ENCODE data around the gene KCNAB1. TPM values are rescaled to one million over a fixed set of nuclear protein-coding genes. Genes with fewer than 3 reads are reported as not detected.

Gene KCNAB1
- polyA plus RNA-seq, 2 donors = 0.61 to 1.3 TPM

- H3K9me3 ChIP-seq (ENCODE audit: control insufficient read depth in 2 of 2, insufficient read depth in 1 of 2, low read depth in 1 of 2, low read length in 1 of 2) = no peaks in the 10 kb centered on the region
- no peaks in the 10 kb centered on the region for H3K36me3 ChIP-seq (ENCODE audit: control insufficient read depth in 2 of 2, insufficient read depth in 2 of 2, low read length in 1 of 2)
- WGBS, 2 donors = 70 to 73% methylated on average over 5 of the region's 5 CpGs
- H3K27me3 ChIP-seq (ENCODE audit: control insufficient read depth in 1 of 2, insufficient read depth in 2 of 2, low read length in 2 of 2) = no peaks in the 10 kb centered on the region
- H3K4me1 ChIP-seq (ENCODE audit: control insufficient read depth in 2 of 2, insufficient read depth in 2 of 2, low read length in 1 of 2) = no peaks in the 10 kb centered on the region
- no peak overlapping the region for H3K4me3 ChIP-seq (ENCODE audit: low read depth in 1 of 2, low read length in 2 of 2)
- no peak overlapping the region for H3K27ac ChIP-seq (ENCODE audit: low read depth in 2 of 2, low read length in 1 of 2)
Observed at GRCh38 chr3:156171281-156172267, 51.2 kb downstream of the KCNAB1 start.

GRCh38 chr3:156172536-156172935 is 52.2 kb downstream of the KCNAB1 start:
- Histone ChIP-seq H3K9me3 (ENCODE audit: control insufficient read depth in 2 of 2, insufficient read depth in 1 of 2, low read depth in 1 of 2, low read length in 1 of 2) (no peaks in the 10 kb centered on the region), H3K27ac (ENCODE audit: low read depth in 2 of 2, low read length in 1 of 2) (no peak overlapping the region), H3K4me1 (ENCODE audit: control insufficient read depth in 2 of 2, insufficient read depth in 2 of 2, low read length in 1 of 2) (no peaks in the 10 kb centered on the region), H3K27me3 (ENCODE audit: control insufficient read depth in 1 of 2, insufficient read depth in 2 of 2, low read length in 2 of 2) (no peaks in the 10 kb centered on the region), H3K4me3 (ENCODE audit: low read depth in 1 of 2, low read length in 2 of 2) (no peak overlapping the region), H3K36me3 (ENCODE audit: control insufficient read depth in 2 of 2, insufficient read depth in 2 of 2, low read length in 1 of 2) (no peaks in the 10 kb centered on the region)
- 88 to 89% methylated on average over 5 of the region's 5 CpGs for WGBS, 2 donors

GRCh38 chr3:156174229-156174847 is 54.0 kb downstream of the KCNAB1 start:
- no peaks in the 10 kb centered on the region for H3K27me3 ChIP-seq (ENCODE audit: control insufficient read depth in 1 of 2, insufficient read depth in 2 of 2, low read length in 2 of 2)
- H3K27ac ChIP-seq (ENCODE audit: low read depth in 2 of 2, low read length in 1 of 2) = no peak overlapping the region
- H3K9me3 ChIP-seq (ENCODE audit: control insufficient read depth in 2 of 2, insufficient read depth in 1 of 2, low read depth in 1 of 2, low read length in 1 of 2) = no peaks in the 10 kb centered on the region
- whole genome bisulfite sequencing, 2 donors = 81 to 87% methylated on average over 4 of the region's 4 CpGs
- H3K36me3 ChIP-seq (ENCODE audit: control insufficient read depth in 2 of 2, insufficient read depth in 2 of 2, low read length in 1 of 2) = no peaks in the 10 kb centered on the region
- no peak overlapping the region for H3K4me3 ChIP-seq (ENCODE audit: low read depth in 1 of 2, low read length in 2 of 2)
- H3K4me1 ChIP-seq (ENCODE audit: control insufficient read depth in 2 of 2, insufficient read depth in 2 of 2, low read length in 1 of 2) = no peaks in the 10 kb centered on the region

- 81 to 82% methylated on average over 7 of the region's 7 CpGs for WGBS, 2 donors
- Histone ChIP-seq H3K9me3 (ENCODE audit: control insufficient read depth in 2 of 2, insufficient read depth in 1 of 2, low read depth in 1 of 2, low read length in 1 of 2) (no peaks in the 10 kb centered on the region), H3K36me3 (ENCODE audit: control insufficient read depth in 2 of 2, insufficient read depth in 2 of 2, low read length in 1 of 2) (no peaks in the 10 kb centered on the region), H3K27ac (ENCODE audit: low read depth in 2 of 2, low read length in 1 of 2) (no peak overlapping the region), H3K4me3 (ENCODE audit: low read depth in 1 of 2, low read length in 2 of 2) (no peak overlapping the region), H3K4me1 (ENCODE audit: control insufficient read depth in 2 of 2, insufficient read depth in 2 of 2, low read length in 1 of 2) (no peaks in the 10 kb centered on the region), H3K27me3 (ENCODE audit: control insufficient read depth in 1 of 2, insufficient read depth in 2 of 2, low read length in 2 of 2) (no peaks in the 10 kb centered on the region)
Observed at GRCh38 chr3:156175570-156175969, 55.2 kb downstream of the KCNAB1 start.

DNA sequence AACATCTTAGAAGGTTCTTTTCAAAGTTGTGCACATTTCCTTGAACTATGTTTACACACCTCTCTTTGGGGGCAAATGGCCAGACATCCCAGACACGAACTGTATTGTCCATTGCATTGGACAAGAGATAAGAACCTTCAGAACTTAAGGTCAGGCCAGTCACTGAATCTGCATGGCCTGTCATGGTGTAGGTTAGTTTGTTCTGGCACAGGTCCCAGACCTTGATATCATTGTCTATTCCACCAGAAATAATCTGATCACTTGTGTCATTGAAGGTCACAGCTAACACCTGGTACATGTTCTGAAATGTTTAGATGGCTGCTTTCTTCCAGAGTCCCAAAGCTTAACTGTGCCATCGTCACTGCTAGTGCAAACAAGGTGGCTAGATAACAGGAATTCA is 55.7 kb downstream of the KCNAB1 start:
- H3K36me3 ChIP-seq (ENCODE audit: control insufficient read depth in 2 of 2, insufficient read depth in 2 of 2, low read length in 1 of 2) = no peaks in the 10 kb centered on the region
- 35 to 54% methylated on average over 2 of the region's 2 CpGs for WGBS, 2 donors
- no peaks in the 10 kb centered on the region for H3K4me1 ChIP-seq (ENCODE audit: control insufficient read depth in 2 of 2, insufficient read depth in 2 of 2, low read length in 1 of 2)
- no peak overlapping the region for H3K27ac ChIP-seq (ENCODE audit: low read depth in 2 of 2, low read length in 1 of 2)
- no peaks in the 10 kb centered on the region for H3K27me3 ChIP-seq (ENCODE audit: control insufficient read depth in 1 of 2, insufficient read depth in 2 of 2, low read length in 2 of 2)
- no peak overlapping the region for H3K4me3 ChIP-seq (ENCODE audit: low read depth in 1 of 2, low read length in 2 of 2)
- H3K9me3 ChIP-seq (ENCODE audit: control insufficient read depth in 2 of 2, insufficient read depth in 1 of 2, low read depth in 1 of 2, low read length in 1 of 2) = no peaks in the 10 kb centered on the region

- Histone ChIP-seq H3K9me3 (ENCODE audit: control insufficient read depth in 2 of 2, insufficient read depth in 1 of 2, low read depth in 1 of 2, low read length in 1 of 2) (no peaks in the 10 kb centered on the region), H3K36me3 (ENCODE audit: control insufficient read depth in 2 of 2, insufficient read depth in 2 of 2, low read length in 1 of 2) (no peaks in the 10 kb centered on the region), H3K27me3 (ENCODE audit: control insufficient read depth in 1 of 2, insufficient read depth in 2 of 2, low read length in 2 of 2) (no peaks in the 10 kb centered on the region), H3K27ac (ENCODE audit: low read depth in 2 of 2, low read length in 1 of 2) (no peak overlapping the region), H3K4me3 (ENCODE audit: low read depth in 1 of 2, low read length in 2 of 2) (no peak overlapping the region), H3K4me1 (ENCODE audit: control insufficient read depth in 2 of 2, insufficient read depth in 2 of 2, low read length in 1 of 2) (no peaks in the 10 kb centered on the region)
- WGBS, 2 donors = 94 to 96% methylated on average over 17 of the region's 17 CpGs
Observed at GRCh38 chr3:156176629-156177210, 56.3 kb downstream of the KCNAB1 start.

- H3K36me3 ChIP-seq (ENCODE audit: control insufficient read depth in 2 of 2, insufficient read depth in 2 of 2, low read length in 1 of 2) = no peaks in the 10 kb centered on the region
- H3K27me3 ChIP-seq (ENCODE audit: control insufficient read depth in 1 of 2, insufficient read depth in 2 of 2, low read length in 2 of 2) = no peaks in the 10 kb centered on the region
- H3K4me1 ChIP-seq (ENCODE audit: control insufficient read depth in 2 of 2, insufficient read depth in 2 of 2, low read length in 1 of 2) = no peaks in the 10 kb centered on the region
- no peak overlapping the region for H3K27ac ChIP-seq (ENCODE audit: low read depth in 2 of 2, low read length in 1 of 2)
- H3K9me3 ChIP-seq (ENCODE audit: control insufficient read depth in 2 of 2, insufficient read depth in 1 of 2, low read depth in 1 of 2, low read length in 1 of 2) = no peaks in the 10 kb centered on the region
- no peak overlapping the region for H3K4me3 ChIP-seq (ENCODE audit: low read depth in 1 of 2, low read length in 2 of 2)
Observed at GRCh38 chr3:156180077-156180476, 59.7 kb downstream of the KCNAB1 start.

GRCh38 chr3:156181509-156181908 is 61.1 kb downstream of the KCNAB1 start:
- Histone ChIP-seq H3K27me3 (ENCODE audit: control insufficient read depth in 1 of 2, insufficient read depth in 2 of 2, low read length in 2 of 2) (no peaks in the 10 kb centered on the region), H3K9me3 (ENCODE audit: control insufficient read depth in 2 of 2, insufficient read depth in 1 of 2, low read depth in 1 of 2, low read length in 1 of 2) (no peaks in the 10 kb centered on the region), H3K4me1 (ENCODE audit: control insufficient read depth in 2 of 2, insufficient read depth in 2 of 2, low read length in 1 of 2) (no peaks in the 10 kb centered on the region), H3K27ac (ENCODE audit: low read depth in 2 of 2, low read length in 1 of 2) (no peak overlapping the region), H3K36me3 (ENCODE audit: control insufficient read depth in 2 of 2, insufficient read depth in 2 of 2, low read length in 1 of 2) (no peaks in the 10 kb centered on the region), H3K4me3 (ENCODE audit: low read depth in 1 of 2, low read length in 2 of 2) (no peak overlapping the region)
- WGBS, 2 donors = 63 to 68% methylated on average over 2 of the region's 2 CpGs

DNA sequence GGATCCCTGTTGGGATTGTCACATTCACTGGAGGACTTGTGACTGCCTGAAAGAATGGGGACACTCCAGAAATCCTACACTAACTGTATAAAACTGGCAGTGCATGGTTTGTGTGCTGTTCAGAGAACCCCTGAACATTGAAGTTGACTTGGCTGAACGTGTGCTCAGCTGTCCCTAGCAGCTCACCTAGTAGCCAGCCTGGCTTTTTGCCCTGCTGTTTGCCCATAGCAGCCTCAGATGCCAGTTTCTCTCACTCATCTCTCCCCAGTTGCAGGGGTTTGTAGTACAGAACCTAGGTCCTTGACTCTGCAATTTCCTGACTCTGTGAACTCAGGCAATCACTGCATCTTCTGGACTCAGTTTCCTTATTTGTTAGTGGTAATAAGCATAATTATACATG is 63.0 kb downstream of the KCNAB1 start:
- 40 to 44% methylated on average over 1 of the region's 1 CpG for WGBS, 2 donors

More for the DNA sequence above, 63.0 kb downstream of the KCNAB1 start:
- no peak overlapping the region for H3K4me3 ChIP-seq (ENCODE audit: low read depth in 1 of 2, low read length in 2 of 2)
- H3K9me3 ChIP-seq (ENCODE audit: control insufficient read depth in 2 of 2, insufficient read depth in 1 of 2, low read depth in 1 of 2, low read length in 1 of 2) = no peaks in the 10 kb centered on the region
- no peaks in the 10 kb centered on the region for H3K27me3 ChIP-seq (ENCODE audit: control insufficient read depth in 1 of 2, insufficient read depth in 2 of 2, low read length in 2 of 2)
- no peaks in the 10 kb centered on the region for H3K36me3 ChIP-seq (ENCODE audit: control insufficient read depth in 2 of 2, insufficient read depth in 2 of 2, low read length in 1 of 2)
- H3K4me1 ChIP-seq (ENCODE audit: control insufficient read depth in 2 of 2, insufficient read depth in 2 of 2, low read length in 1 of 2) = no peaks in the 10 kb centered on the region
- H3K27ac ChIP-seq (ENCODE audit: low read depth in 2 of 2, low read length in 1 of 2) = no peak overlapping the region

Measured in esophagus (tissue), 2 donors.